HEK293 (cell line): Measurements from ENCODE around the gene CYP2A6.

Experiments used
- EGR2 ChIP-seq: fragments of 450-650 bp; formaldehyde crosslinking; IDR thresholded peaks from 2 replicates; pipeline ENCODE4 v1.5.1; 2016; ENCODE audit warnings: low read depth, missing biosample characterization, missing genetic modification characterization
- PRDM1 ChIP-seq: fragments of 450-650 bp; formaldehyde crosslinking; IDR thresholded peaks from 2 replicates; pipeline ENCODE4; 2016; ENCODE audit warnings: missing biosample characterization, missing genetic modification characterization
- REPIN1 ChIP-seq: fragments of 450-650 bp; formaldehyde crosslinking; IDR thresholded peaks from 2 replicates; pipeline ENCODE4 v1.5.1; 2017; ENCODE audit warnings: missing biosample characterization, missing genetic modification characterization, low read depth
- SALL2 ChIP-seq: fragments of 450-650 bp; formaldehyde crosslinking; IDR thresholded peaks from 2 replicates; pipeline ENCODE4 v1.5.0; 2017; ENCODE audit warnings: missing biosample characterization, mild to moderate bottlenecking, missing genetic modification characterization, borderline replicate concordance
- SCRT1 ChIP-seq: fragments of 450-650 bp; formaldehyde crosslinking; IDR thresholded peaks from 2 replicates; pipeline ENCODE4 v1.5.1; 2016; ENCODE audit warnings: missing biosample characterization, missing genetic modification characterization, borderline replicate concordance
- TCF7L2 ChIP-seq: IDR thresholded peaks from 2 replicates; pipeline ENCODE4 v1.6.1; 2011; ENCODE audit warnings: low read depth, mild to moderate bottlenecking, inconsistent platforms, low read length, moderate library complexity, borderline replicate concordance
- ZBTB1 ChIP-seq: fragments of 450-650 bp; formaldehyde crosslinking; IDR thresholded peaks from 2 replicates; pipeline ENCODE4 v1.5.1; 2016; ENCODE audit warnings: missing biosample characterization, missing genetic modification characterization
- ZFP37 ChIP-seq: fragments of 450-650 bp; formaldehyde crosslinking; IDR thresholded peaks from 2 replicates; pipeline ENCODE4 v1.5.1; 2016; ENCODE audit warnings: missing biosample characterization, missing genetic modification characterization
- ZFP41 ChIP-seq: fragments of 450-650 bp; formaldehyde crosslinking; IDR thresholded peaks from 2 replicates; pipeline ENCODE4 v1.5.1; 2016; ENCODE audit warnings: missing biosample characterization, missing genetic modification characterization, borderline replicate concordance
- ZNF155 ChIP-seq: fragments of 450-650 bp; formaldehyde crosslinking; IDR thresholded peaks from 2 replicates; pipeline ENCODE4 v1.5.1; 2016; ENCODE audit warnings: missing biosample characterization, missing genetic modification characterization
- ZNF202 ChIP-seq: fragments of 450-650 bp; formaldehyde crosslinking; IDR thresholded peaks from 2 replicates; pipeline ENCODE4 v1.5.1; 2016; ENCODE audit warnings: missing biosample characterization, missing genetic modification characterization, borderline replicate concordance
- ZNF302 ChIP-seq: fragments of 450-650 bp; formaldehyde crosslinking; IDR thresholded peaks from 2 replicates; pipeline ENCODE4 v1.5.1; 2016; ENCODE audit warnings: missing biosample characterization, missing genetic modification characterization, low read depth
- ZNF433 ChIP-seq: fragments of 450-650 bp; formaldehyde crosslinking; IDR thresholded peaks from 2 replicates; pipeline ENCODE4 v1.5.1; 2016; ENCODE audit warnings: missing biosample characterization, missing genetic modification characterization, low read depth
- ZNF530 ChIP-seq: fragments of 450-650 bp; formaldehyde crosslinking; IDR thresholded peaks from 2 replicates; pipeline ENCODE4 v1.5.1; 2016; ENCODE audit warnings: low read depth, missing biosample characterization, missing genetic modification characterization
- ZNF585B ChIP-seq: fragments of 450-650 bp; formaldehyde crosslinking; IDR thresholded peaks from 2 replicates; pipeline ENCODE4 v1.5.1; 2016; ENCODE audit warnings: missing biosample characterization, missing genetic modification characterization
- ZNF596 ChIP-seq: fragments of 450-650 bp; IDR thresholded peaks from 2 replicates; pipeline ENCODE4 v1.5.0; 2018; ENCODE audit warnings: missing biosample characterization, mild to moderate bottlenecking, missing genetic modification characterization, moderate library complexity
- ZNF600 ChIP-seq: fragments of 450-650 bp; formaldehyde crosslinking; IDR thresholded peaks from 2 replicates; pipeline ENCODE4 v1.5.1; 2016; ENCODE audit warnings: missing biosample characterization, missing genetic modification characterization
- ZNF664 ChIP-seq: fragments of 450-650 bp; formaldehyde crosslinking; IDR thresholded peaks from 2 replicates; pipeline ENCODE4 v1.5.1; 2016; ENCODE audit warnings: missing biosample characterization, missing genetic modification characterization
- ZNF701 ChIP-seq: fragments of 450-650 bp; formaldehyde crosslinking; IDR thresholded peaks from 2 replicates; pipeline ENCODE4 v1.5.1; 2016; ENCODE audit warnings: missing biosample characterization, missing genetic modification characterization
- TF ChIP-seq, protein P1 (sequence below): fragments of 450-650 bp; formaldehyde crosslinking; IDR thresholded peaks from 2 replicates; pipeline ENCODE4 v1.5.1; 2016; ENCODE audit warnings: missing biosample characterization, missing genetic modification characterization
- TF ChIP-seq, protein P2 (sequence below): fragments of 450-650 bp; formaldehyde crosslinking; conservative IDR thresholded peaks from 2 replicates; pipeline ENCODE4 v1.5.1; 2016; ENCODE audit warnings: low read depth, missing biosample characterization, missing genetic modification characterization
- TF ChIP-seq, protein P3 (sequence below): fragments of 450-650 bp; formaldehyde crosslinking; IDR thresholded peaks from 2 replicates; pipeline ENCODE4; 2016; ENCODE audit warnings: missing biosample characterization, missing genetic modification characterization
- TF ChIP-seq, protein P4 (sequence below): fragments of 450-650 bp; formaldehyde crosslinking; IDR thresholded peaks from 2 replicates; pipeline ENCODE4 v1.5.1; 2016; ENCODE audit warnings: missing biosample characterization, missing genetic modification characterization, borderline replicate concordance
- TF ChIP-seq, protein P5 (sequence below): fragments of 450-650 bp; formaldehyde crosslinking; IDR thresholded peaks from 2 replicates; pipeline ENCODE4 v1.5.1; 2016; ENCODE audit warnings: missing biosample characterization, missing genetic modification characterization

Gene CYP2A6

DNA sequence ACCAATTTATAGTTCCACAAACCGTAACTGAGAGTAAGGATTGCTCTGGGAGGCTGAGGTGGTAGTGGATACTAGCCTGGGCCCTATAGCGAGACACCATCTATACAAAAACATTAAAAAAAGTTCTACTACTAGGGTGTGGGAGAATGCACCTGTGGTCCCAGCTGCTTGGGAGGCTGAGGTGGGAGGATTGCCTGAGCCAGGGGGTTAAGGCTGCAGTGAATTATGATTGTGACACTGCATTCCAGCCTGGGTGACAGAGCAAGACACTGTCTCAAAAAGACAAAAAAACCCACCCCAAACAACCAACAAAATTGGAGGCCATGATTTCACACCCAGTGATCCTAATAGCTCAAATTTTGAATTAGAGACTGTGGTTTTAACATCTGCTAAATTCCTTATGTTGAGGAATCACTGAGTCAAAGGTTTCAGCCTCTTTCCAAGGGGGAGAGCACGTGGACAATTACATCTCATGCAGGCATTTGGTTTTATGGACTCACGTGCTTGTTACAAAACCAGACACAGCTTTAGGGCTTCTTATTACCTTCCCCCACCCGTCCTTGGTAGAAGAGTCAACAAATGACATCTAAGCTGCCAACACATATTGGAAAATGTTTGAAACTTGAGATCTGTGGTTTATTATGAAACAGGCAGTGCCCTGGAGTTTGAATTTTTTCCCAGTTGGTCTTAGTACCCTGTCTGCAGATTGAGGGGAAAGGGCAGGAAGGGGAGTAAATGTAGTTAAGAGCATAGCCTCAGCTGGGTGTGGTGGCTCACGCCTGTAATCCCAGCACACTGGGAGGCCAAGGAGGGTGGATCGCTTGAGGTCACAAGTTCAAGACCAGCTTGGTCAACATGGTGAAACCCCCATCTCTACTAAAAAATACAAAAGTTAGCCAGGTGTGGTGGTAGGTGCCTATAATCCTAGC lies 18.5 kb downstream of the CYP2A6 start (continued):
- TF ChIP-seq ZNF202 (tag by site-specific recombination) (no peak), ZBTB1 (tag by site-specific recombination) (peak; percentile 74; the same call in 1 of the 2 replicates), ZNF701 (no peak), TCF7L2 (no peak), ZNF585B (tag by site-specific recombination) (no peak), PRDM1 (tag by site-specific recombination) (no peak), REPIN1 (tag by site-specific recombination) (no peak; the same call in none of the 2 replicates), ZNF596 (peak; percentile 43), ZNF664 (tag by site-specific recombination) (peak; percentile 96), ZFP41 (tag by site-specific recombination) (no peak), SCRT1 (tag by site-specific recombination) (peak; percentile 81; the same call in 1 of the 2 replicates), EGR2 (tag by site-specific recombination) (peak; percentile 71), ZNF433 (tag by site-specific recombination) (no peak), ZNF530 (tag by site-specific recombination) (no peak), ZFP37 (tag by site-specific recombination) (peak; percentile 78), ZNF155 (tag by site-specific recombination) (no peak), ZNF600 (tag by site-specific recombination) (peak; percentile 91), SALL2 (tag by site-specific recombination) (no peak), ZNF302 (tag by site-specific recombination) (no peak)
- TF ChIP-seq, protein P1, sequence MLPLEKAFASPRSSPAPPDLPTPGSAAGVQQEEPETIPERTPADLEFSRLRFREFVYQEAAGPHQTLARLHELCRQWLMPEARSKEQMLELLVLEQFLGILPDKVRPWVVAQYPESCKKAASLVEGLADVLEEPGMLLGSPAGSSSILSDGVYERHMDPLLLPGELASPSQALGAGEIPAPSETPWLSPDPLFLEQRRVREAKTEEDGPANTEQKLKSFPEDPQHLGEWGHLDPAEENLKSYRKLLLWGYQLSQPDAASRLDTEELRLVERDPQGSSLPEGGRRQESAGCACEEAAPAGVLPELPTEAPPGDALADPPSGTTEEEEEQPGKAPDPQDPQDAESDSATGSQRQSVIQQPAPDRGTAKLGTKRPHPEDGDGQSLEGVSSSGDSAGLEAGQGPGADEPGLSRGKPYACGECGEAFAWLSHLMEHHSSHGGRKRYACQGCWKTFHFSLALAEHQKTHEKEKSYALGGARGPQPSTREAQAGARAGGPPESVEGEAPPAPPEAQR (tag by site-specific recombination) = 0 out of 2 replicates have a peak, but pooled peaks have one; percentile 49
- TF ChIP-seq, protein P2, sequence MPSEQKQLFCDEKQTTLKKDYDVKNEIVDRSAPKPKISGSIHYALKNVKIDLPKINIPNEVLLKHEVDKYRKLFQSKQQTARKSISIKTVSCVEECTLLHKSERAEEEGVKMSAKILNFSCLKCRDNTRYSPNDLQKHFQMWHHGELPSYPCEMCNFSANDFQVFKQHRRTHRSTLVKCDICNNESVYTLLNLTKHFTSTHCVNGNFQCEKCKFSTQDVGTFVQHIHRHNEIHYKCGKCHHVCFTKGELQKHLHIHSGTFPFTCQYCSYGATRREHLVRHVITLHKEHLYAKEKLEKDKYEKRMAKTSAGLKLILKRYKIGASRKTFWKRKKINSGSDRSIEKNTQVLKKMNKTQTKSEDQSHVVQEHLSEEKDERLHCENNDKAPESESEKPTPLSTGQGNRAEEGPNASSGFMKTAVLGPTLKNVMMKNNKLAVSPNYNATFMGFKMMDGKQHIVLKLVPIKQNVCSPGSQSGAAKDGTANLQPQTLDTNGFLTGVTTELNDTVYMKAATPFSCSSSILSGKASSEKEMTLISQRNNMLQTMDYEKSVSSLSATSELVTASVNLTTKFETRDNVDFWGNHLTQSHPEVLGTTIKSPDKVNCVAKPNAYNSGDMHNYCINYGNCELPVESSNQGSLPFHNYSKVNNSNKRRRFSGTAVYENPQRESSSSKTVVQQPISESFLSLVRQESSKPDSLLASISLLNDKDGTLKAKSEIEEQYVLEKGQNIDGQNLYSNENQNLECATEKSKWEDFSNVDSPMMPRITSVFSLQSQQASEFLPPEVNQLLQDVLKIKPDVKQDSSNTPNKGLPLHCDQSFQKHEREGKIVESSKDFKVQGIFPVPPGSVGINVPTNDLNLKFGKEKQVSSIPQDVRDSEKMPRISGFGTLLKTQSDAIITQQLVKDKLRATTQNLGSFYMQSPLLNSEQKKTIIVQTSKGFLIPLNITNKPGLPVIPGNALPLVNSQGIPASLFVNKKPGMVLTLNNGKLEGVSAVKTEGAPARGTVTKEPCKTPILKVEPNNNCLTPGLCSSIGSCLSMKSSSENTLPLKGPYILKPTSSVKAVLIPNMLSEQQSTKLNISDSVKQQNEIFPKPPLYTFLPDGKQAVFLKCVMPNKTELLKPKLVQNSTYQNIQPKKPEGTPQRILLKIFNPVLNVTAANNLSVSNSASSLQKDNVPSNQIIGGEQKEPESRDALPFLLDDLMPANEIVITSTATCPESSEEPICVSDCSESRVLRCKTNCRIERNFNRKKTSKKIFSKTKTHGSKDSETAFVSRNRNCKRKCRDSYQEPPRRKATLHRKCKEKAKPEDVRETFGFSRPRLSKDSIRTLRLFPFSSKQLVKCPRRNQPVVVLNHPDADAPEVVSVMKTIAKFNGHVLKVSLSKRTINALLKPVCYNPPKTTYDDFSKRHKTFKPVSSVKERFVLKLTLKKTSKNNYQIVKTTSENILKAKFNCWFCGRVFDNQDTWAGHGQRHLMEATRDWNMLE = peak; percentile 69
- TF ChIP-seq, protein P3, sequence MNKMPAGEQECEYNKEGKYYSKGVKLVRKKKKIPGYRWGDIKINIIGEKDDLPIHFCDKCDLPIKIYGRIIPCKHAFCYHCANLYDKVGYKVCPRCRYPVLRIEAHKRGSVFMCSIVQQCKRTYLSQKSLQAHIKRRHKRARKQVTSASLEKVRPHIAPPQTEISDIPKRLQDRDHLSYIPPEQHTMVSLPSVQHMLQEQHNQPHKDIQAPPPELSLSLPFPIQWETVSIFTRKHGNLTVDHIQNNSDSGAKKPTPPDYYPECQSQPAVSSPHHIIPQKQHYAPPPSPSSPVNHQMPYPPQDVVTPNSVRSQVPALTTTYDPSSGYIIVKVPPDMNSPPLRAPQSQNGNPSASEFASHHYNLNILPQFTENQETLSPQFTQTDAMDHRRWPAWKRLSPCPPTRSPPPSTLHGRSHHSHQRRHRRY (tag by site-specific recombination) = no peak
- TF ChIP-seq, protein P4, sequence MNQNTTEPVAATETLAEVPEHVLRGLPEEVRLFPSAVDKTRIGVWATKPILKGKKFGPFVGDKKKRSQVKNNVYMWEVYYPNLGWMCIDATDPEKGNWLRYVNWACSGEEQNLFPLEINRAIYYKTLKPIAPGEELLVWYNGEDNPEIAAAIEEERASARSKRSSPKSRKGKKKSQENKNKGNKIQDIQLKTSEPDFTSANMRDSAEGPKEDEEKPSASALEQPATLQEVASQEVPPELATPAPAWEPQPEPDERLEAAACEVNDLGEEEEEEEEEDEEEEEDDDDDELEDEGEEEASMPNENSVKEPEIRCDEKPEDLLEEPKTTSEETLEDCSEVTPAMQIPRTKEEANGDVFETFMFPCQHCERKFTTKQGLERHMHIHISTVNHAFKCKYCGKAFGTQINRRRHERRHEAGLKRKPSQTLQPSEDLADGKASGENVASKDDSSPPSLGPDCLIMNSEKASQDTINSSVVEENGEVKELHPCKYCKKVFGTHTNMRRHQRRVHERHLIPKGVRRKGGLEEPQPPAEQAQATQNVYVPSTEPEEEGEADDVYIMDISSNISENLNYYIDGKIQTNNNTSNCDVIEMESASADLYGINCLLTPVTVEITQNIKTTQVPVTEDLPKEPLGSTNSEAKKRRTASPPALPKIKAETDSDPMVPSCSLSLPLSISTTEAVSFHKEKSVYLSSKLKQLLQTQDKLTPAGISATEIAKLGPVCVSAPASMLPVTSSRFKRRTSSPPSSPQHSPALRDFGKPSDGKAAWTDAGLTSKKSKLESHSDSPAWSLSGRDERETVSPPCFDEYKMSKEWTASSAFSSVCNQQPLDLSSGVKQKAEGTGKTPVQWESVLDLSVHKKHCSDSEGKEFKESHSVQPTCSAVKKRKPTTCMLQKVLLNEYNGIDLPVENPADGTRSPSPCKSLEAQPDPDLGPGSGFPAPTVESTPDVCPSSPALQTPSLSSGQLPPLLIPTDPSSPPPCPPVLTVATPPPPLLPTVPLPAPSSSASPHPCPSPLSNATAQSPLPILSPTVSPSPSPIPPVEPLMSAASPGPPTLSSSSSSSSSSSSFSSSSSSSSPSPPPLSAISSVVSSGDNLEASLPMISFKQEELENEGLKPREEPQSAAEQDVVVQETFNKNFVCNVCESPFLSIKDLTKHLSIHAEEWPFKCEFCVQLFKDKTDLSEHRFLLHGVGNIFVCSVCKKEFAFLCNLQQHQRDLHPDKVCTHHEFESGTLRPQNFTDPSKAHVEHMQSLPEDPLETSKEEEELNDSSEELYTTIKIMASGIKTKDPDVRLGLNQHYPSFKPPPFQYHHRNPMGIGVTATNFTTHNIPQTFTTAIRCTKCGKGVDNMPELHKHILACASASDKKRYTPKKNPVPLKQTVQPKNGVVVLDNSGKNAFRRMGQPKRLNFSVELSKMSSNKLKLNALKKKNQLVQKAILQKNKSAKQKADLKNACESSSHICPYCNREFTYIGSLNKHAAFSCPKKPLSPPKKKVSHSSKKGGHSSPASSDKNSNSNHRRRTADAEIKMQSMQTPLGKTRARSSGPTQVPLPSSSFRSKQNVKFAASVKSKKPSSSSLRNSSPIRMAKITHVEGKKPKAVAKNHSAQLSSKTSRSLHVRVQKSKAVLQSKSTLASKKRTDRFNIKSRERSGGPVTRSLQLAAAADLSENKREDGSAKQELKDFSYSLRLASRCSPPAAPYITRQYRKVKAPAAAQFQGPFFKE (tag by site-specific recombination) = no peak
- TF ChIP-seq, protein P5, sequence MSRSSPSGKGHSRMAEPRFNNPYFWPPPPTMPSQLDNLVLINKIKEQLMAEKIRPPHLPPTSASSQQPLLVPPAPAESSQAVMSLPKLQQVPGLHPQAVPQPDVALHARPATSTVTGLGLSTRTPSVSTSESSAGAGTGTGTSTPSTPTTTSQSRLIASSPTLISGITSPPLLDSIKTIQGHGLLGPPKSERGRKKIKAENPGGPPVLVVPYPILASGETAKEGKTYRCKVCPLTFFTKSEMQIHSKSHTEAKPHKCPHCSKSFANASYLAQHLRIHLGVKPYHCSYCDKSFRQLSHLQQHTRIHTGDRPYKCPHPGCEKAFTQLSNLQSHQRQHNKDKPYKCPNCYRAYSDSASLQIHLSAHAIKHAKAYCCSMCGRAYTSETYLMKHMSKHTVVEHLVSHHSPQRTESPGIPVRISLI (tag by site-specific recombination) = 0 out of 2 replicates have a peak, but pooled peaks have one; percentile 81
